Muscle layer of colon (tissue), 2 donors: ENCODE measurements around the gene DLX3.
"Not testable (repeated sequence)": the region's sequence is repeated elsewhere in the genome, so short reads cannot be mapped to it uniquely, and the experiment has no call there.

ENCODE experiments used
- H3K27ac ChIP-seq: one replicate; pipeline ENCODE4 v1.7.0; 2013; ENCODE audit warnings: low read depth, mild to moderate bottlenecking, low read length, moderate library complexity
- H3K27me3 ChIP-seq, 2 donors: one replicate each; pipeline ENCODE4 v1.7.0; 2013; ENCODE audit warnings: low read length in 2 of 2, mild to moderate bottlenecking in 2 of 2; ENCODE audit not compliant: insufficient read depth in 2 of 2, control insufficient read depth in 1 of 2
- H3K36me3 ChIP-seq: one replicate; pipeline ENCODE4 v1.7.0; 2013; ENCODE audit warnings: mild to moderate bottlenecking, low read length; ENCODE audit not compliant: insufficient read depth
- H3K4me1 ChIP-seq: one replicate; pipeline ENCODE4 v1.7.0; 2013; ENCODE audit warnings: mild to moderate bottlenecking, low read length; ENCODE audit not compliant: insufficient read depth
- H3K4me3 ChIP-seq, 2 donors: one replicate each; pipeline ENCODE4 v1.7.0; 2013; ENCODE audit warnings: low read length in 2 of 2, low read depth in 1 of 2, mild to moderate bottlenecking in 1 of 2, moderate library complexity in 1 of 2
- H3K9ac ChIP-seq: one replicate; pipeline ENCODE4 v1.7.0; 2013; ENCODE audit warnings: low read length
- H3K9me3 ChIP-seq: one replicate; pipeline ENCODE4 v1.7.0; 2013; ENCODE audit warnings: mild to moderate bottlenecking, low read length
- donor health status: abdominal sarcoma.
- donor health status: Adenocarcinoma of cecum.

The DLX3 gene

DNA sequence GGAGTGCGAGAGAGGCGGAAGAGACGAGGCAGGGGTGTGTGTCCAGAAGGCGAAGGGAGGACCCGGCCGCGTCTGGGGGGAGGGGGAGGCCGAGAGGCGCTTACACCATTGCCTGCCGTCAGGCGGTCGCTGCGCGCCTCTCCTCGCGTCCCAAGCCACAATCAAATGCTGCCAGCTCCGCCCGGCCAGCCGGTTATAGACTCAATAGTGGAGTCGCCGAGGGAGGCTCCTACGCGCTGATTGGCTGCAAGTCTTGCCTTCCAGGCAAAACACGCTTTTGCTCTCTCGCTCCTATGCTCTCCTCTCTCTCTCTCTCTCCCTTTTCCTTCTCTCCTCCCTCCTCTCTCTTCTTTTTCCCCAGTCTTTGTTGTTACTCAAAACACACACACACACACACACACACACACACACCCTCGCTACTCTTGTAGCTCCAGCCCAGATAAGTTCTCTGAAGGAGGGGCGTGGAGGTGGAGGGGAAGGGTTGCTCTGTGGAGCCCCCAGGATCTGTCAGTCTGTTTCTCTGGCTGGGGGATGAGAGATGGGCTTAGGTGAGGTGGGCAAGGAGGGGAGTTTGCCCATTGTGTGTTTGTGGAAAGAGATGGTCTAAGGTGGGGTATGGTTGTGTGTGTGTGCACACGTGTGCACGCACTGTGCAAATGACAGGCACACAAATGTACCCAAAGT, at the start of gene DLX3:
TSS of gene DLX3 (minus strand) at position 170 of the 684 bp plus-strand sequence. CDS start 226 bp downstream, outside the sequence.
- Histone ChIP-seq H3K4me3 (peak within 1 kb of the TSS in 1 of 2 donors; percentile 10), H3K9me3 (no peaks in the 10 kb centered on the region), H3K9ac (no peak within 1 kb of the TSS), H3K4me1 (peaks cover 30% of the 10 kb centered on the region), H3K27me3 (peaks cover 62 to 88% of the 10 kb centered on the region in 2 donors), H3K36me3 (no peaks in the 10 kb centered on the region), H3K27ac (no peak within 1 kb of the TSS)

DNA sequence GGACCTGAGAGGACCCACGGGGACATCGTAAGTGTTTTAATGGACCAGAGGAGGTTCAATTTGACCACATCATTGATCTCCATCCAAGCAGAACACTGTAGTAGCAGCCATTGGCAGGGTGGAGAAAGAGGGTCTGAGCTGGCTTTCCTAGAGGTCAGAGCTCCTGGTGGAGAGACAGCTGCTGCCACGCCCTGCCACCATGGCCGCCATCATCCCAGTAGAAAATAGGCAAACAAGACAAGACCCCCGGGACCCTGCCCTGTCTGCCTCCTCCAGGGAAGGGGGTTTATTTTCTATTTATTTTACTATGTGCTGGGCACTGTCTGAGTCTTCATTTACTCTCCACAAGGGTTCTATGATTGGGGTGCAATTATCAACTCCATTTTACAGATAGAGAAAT, 49.5 kb upstream of the DLX3 start:
- H3K9ac ChIP-seq, result no peak overlapping the region
- H3K9me3 ChIP-seq, result no peaks in the 10 kb centered on the region
- no peaks in the 10 kb centered on the region for H3K4me1 ChIP-seq
- no peaks in the 10 kb centered on the region for H3K36me3 ChIP-seq
- H3K4me3 ChIP-seq, result no peak overlapping the region
- H3K27me3 ChIP-seq, result no peaks in the 10 kb centered on the region
- no peak overlapping the region for H3K27ac ChIP-seq

DNA sequence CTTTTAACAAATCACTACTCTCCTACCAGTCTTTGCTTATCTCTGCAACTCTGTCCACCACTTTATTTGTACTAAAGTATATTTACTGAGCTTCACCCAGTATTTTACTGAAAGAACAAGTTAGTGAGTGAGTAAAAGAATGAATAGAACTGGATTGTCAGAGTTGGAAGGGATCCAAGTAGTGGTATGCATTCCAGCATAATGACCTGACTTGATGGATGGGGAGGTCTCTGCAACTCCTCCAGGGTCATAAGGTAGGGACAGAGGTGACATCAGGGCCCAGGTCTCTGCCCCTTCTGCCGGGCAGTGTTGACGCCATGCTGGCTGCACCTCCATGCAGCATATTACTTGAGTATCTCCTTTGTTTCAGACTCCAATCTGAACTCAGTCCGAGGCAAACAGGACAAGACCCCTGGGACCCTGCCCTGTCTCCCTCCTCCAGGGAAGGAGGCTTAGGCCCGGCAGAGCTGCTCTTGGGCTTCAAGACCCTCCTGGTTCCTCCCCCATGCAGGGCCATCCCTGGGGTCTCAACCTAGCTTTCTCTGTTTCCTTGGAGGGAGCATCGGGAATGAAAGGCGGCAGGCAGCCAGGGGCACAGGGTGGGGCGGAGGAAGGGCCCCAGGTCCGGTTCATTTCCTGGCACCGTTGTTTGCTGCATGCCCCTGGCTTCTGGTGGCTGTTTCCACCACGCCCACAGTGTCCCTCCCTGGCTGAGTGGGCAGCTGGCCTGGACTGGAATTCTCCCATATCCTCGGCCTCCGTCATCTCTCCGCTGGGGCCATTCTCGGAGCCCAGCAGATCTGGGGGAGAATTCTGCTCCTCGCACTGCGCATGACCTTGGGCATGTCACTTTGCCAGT, 48.5 kb upstream of the DLX3 start:
- no peak overlapping the region for H3K9ac ChIP-seq
- no peaks in the 10 kb centered on the region for H3K27me3 ChIP-seq
- H3K27ac ChIP-seq, result no peak overlapping the region
- H3K4me3 ChIP-seq, result no peak overlapping the region
- H3K36me3 ChIP-seq, result no peaks in the 10 kb centered on the region
- H3K9me3 ChIP-seq, result no peaks in the 10 kb centered on the region
- no peaks in the 10 kb centered on the region for H3K4me1 ChIP-seq

DNA sequence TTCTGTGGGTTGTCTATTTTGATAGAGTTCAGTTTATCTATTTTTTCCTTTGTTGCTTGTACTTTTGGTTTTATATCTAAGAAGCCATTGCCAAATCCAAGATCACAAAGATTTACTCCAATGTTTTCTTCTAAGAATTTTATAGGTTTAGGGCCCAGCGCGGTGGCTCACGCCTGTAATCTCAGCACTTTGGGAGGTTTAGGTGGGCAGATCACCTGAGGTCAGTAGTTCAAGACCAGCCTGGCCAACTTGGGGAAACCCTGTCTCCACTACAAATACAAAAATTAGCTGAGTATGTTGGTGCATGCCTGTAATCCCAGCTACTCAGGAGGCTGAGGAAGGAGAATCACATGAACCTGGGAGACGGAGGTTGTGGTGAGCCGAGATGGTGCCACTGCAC, 47.2 kb upstream of the DLX3 start:
- peaks cover 10% of the 10 kb centered on the region for H3K4me1 ChIP-seq
- no peaks in the 10 kb centered on the region for H3K27me3 ChIP-seq
- H3K9ac ChIP-seq, result no peak overlapping the region

DNA sequence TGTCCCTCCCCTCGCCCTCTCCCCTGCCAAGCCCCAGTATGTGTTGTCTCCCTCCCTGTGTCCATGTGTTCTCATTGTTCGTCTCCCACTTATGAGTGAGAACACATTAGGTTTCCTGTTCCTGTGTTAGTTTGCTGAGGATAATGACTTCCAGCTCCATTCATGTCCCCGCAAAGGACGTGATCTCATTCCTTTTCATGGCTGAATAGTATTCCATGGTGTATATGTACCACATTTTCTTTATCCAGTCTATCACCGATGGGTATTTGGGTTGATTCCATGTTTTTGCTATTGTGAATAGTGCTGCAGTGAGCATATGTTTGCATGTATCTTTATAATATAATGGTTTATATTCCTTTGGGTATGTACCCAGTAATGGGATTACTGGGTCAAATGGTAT, 45.5 kb upstream of the DLX3 start:
- H3K4me1 ChIP-seq, result peaks cover 27% of the 10 kb centered on the region
- not testable (repeated sequence) for H3K9ac ChIP-seq, H3K9me3 ChIP-seq, H3K27me3 ChIP-seq, H3K4me3 ChIP-seq, H3K36me3 ChIP-seq, H3K27ac ChIP-seq

More for the DNA sequence above, 47.2 kb upstream of the DLX3 start:
- H3K27ac ChIP-seq, result no peak overlapping the region
- no peaks in the 10 kb centered on the region for H3K9me3 ChIP-seq
- no peak overlapping the region for H3K4me3 ChIP-seq
- no peaks in the 10 kb centered on the region for H3K36me3 ChIP-seq

DNA sequence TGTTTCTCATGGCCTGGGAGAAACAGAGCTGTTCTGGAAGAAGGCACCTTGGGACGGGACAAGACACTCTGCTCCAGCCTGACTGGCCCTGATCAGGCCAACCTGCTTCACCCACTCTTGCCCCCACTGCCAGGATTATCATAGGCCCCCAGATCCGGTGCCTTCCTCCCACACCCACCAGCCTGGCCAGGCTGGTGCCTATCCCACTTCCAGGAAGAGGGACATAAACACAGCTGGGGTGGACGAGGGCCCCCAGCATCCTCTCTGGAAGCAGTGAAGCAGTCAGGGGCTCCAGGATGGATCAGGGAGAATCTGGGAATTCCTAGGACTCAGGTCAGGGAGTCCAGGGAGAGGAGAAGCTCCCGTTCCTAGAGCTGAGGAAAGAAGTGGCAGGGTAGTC, 44.0 kb upstream of the DLX3 start:
- H3K27ac ChIP-seq, result no peak overlapping the region
- no peak overlapping the region for H3K9ac ChIP-seq
- H3K9me3 ChIP-seq, result no peaks in the 10 kb centered on the region
- peaks cover 41% of the 10 kb centered on the region for H3K4me1 ChIP-seq
- no peaks in the 10 kb centered on the region for H3K36me3 ChIP-seq
- H3K27me3 ChIP-seq, result no peaks in the 10 kb centered on the region
- H3K4me3 ChIP-seq, result no peak overlapping the region

DNA sequence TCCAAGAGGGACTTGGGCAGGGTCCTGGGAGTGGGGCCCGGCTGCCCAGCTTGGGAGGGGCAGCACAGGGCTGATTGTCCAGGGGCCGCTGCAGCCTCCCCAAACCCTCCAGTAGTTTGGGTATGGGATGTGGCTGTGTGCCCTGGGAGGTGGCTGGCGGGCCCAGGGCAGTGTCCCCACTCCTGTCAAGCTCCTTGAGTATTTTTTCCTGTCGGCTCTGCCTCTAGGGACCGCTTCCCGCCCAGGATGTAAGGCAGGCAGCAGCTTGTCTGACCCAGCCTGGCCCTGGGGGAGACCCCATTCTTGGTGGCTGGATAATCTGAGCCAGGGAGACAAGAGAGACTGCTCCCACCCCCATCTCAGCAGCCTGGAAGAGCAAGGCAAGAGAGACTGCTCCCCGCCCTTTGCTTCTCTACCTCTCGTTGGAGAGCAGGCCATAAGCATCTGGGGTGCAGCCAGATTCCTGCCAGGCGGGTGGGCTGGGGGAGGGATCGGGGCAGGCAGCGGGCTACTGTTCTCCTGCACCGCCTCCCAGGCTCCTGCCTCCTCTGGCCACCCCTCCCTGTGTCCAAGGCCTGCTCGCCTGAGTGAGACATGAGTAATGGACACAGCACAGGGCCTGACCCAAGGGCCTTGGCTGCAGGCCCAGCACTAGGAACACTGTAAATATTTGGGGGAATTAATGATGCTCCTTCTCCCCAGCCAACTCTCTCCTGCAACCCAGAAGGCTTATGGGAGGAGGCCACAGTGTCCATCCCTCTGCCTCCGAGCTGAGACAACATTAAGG, 42.5 kb upstream of the DLX3 start:
- H3K36me3 ChIP-seq, result no peaks in the 10 kb centered on the region
- H3K9ac ChIP-seq, result peak overlapping the region; percentile 15
- no peak overlapping the region for H3K4me3 ChIP-seq

DNA sequence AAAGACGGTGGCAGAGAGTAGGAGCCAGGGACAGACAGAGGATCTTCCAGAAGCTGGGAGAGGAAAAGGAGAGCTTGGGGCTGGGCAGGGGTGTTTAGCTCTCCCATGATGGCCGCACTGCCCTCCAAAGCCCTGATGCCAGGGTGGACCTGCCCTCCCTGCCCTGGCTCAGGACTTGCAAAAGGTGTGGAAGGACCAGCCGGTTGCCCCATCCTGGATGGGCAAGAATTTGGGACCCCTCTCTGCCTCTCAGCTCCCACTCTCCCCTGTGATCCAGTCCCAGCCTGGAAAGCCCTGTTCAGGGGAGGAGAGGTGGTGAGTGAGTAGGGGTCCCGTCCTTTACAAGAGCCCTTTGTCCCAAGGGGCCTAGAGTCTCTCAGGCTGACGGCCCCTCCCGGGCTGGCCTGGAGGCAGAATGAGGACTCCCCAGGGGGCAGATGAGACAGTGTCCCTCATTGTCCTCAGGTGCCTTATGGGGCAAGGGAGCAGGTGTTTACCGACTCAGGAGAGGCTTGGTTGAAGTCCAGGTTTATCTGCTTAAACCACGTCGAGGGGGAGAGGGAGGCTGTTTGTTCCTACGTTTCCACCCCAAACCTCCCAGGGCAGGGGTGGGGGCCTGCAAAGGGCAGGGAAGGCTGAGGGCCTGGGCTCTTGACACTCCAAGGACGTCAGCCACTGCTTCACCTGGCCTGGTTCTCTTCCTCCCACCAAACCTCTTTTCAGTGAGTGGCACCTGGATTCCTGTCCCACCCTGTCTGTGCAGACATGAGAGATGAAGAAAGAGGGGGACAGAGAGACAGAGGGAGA, 41.6 kb upstream of the DLX3 start:
- H3K27ac ChIP-seq, result peak overlapping the region; percentile 57
- H3K36me3 ChIP-seq, result no peaks in the 10 kb centered on the region
- no peak overlapping the region for H3K4me3 ChIP-seq
- no peaks in the 10 kb centered on the region for H3K9me3 ChIP-seq
- H3K9ac ChIP-seq, result peak overlapping the region; percentile 15
- no peaks in the 10 kb centered on the region for H3K27me3 ChIP-seq
- H3K4me1 ChIP-seq, result peaks cover 51% of the 10 kb centered on the region

More for the DNA sequence above, 42.5 kb upstream of the DLX3 start:
- Histone ChIP-seq H3K27me3 (no peaks in the 10 kb centered on the region), H3K27ac (peak overlapping the region; percentile 57), H3K4me1 (peaks cover 51% of the 10 kb centered on the region), H3K9me3 (no peaks in the 10 kb centered on the region)

DNA sequence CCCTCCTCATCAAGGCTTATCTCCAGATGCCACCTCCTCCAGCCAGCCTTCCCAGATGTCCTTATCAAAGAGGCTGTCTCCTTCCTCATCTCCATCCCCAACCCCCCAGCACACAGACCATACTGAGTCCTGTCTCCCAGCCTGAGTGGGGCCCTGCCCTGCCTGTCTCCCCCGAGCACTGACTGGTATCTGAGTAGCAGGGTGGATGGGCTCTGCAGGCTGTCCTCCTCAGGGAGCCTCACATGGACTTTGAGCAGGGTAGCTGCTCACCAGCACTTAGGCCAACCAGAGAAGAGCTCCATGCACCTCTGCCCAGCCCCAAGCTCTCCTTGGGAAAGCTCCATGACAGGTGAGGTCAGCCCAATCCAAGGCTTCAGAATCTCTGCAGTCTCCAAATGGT, 40.9 kb upstream of the DLX3 start:
- no peaks in the 10 kb centered on the region for H3K36me3 ChIP-seq
- H3K27ac ChIP-seq, result peak overlapping the region; percentile 21
- no peak overlapping the region for H3K4me3 ChIP-seq
- H3K27me3 ChIP-seq, result no peaks in the 10 kb centered on the region
- H3K4me1 ChIP-seq, result peaks cover 51% of the 10 kb centered on the region
- H3K9me3 ChIP-seq, result no peaks in the 10 kb centered on the region
- H3K9ac ChIP-seq, result no peak overlapping the region

DNA sequence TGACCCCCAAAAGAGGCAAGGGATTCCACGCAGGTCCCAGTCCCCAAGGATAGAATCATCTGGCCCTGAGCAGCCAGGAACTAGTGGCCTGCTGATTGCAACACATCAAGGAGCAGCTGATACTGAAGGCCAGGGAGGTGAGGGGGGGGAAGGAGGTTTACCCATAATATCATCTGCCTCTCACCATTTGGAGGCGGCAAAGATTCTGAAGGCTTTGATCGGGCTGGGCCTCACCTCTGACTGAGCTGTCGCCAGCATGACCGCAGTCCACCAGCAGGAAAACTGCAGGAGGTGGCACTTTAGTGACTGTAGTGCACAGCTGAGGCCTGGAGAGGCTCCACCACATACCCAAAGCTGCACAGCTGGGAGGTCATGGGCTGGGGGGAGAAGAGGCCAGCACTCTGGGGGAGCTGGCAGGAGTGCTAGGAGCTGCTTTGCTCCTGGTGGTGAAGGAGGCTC, 40.4 kb upstream of the DLX3 start:
- H3K9me3 ChIP-seq, result no peaks in the 10 kb centered on the region
- no peaks in the 10 kb centered on the region for H3K36me3 ChIP-seq
- H3K9ac ChIP-seq, result no peak overlapping the region
- H3K4me1 ChIP-seq, result peaks cover 51% of the 10 kb centered on the region
- H3K27ac ChIP-seq, result peak overlapping the region; percentile 21
- no peaks in the 10 kb centered on the region for H3K27me3 ChIP-seq
- no peak overlapping the region for H3K4me3 ChIP-seq
